CD4-positive, alpha-beta T cell (primary cell): ENCODE results near the gene LMF1. TPM values are rescaled to one million over a fixed set of nuclear protein-coding genes. Genes with fewer than 3 reads are reported as not detected.

ENCODE experiments used
- ATAC-seq: fragments of 200-7000 bp; cut with Tn5 transposase; one replicate; pipeline ENCODE4 v1.10.0; 2022; ENCODE audit warnings: mild to moderate bottlenecking; ENCODE audit not compliant: poor library complexity
- CTCF ChIA-PET: fragments of 350-600 bp; sonication (Branson Sonifier 250); formaldehyde crosslinking; loops from one replicate; lab custom pipeline; 2021; ENCODE audit warnings: antibody characterized with exemption, inconsistent platforms; lab: Charles Lee
- POLR2A ChIA-PET: fragments of 350-600 bp; sonication (Branson Sonifier 250); formaldehyde crosslinking; loops from one replicate; lab custom pipeline; 2021; ENCODE audit warnings: antibody characterized with exemption, inconsistent platforms; lab: Charles Lee
- DNase-seq, 14 experiments: peaks; one replicate each; pipeline ENCODE4 v3.0.0-alpha.2; 2013 to 2020; ENCODE audit warnings: mixed read lengths in 2 of 14
- H3K27ac ChIP-seq, 2 donors: one replicate each; pipeline versions ENCODE4 v1.5.1 to v1.7.0; 2013; ENCODE audit warnings: low read length in 2 of 2, low read depth in 1 of 2, mild to moderate bottlenecking in 1 of 2
- H3K27me3 ChIP-seq, 2 experiments: 1 replicate in 1 of 2; 2 replicates in 1 of 2; pipeline versions ENCODE4 v1.6.1 to v1.7.0; 2013; ENCODE audit warnings: low read length in 2 of 2, control low read depth in 1 of 2, mild to moderate bottlenecking in 1 of 2, moderate library complexity in 1 of 2; ENCODE audit not compliant: insufficient read depth in 2 of 2, control insufficient read depth in 1 of 2
- H3K36me3 ChIP-seq: one replicate; pipeline ENCODE4 v1.6.1; 2013; ENCODE audit warnings: low read length, control low read depth; ENCODE audit not compliant: insufficient read depth
- H3K4me1 ChIP-seq: one replicate; pipeline ENCODE4 v1.6.1; 2013; ENCODE audit warnings: low read length, control low read depth; ENCODE audit not compliant: insufficient read depth
- H3K4me3 ChIP-seq: one replicate; pipeline ENCODE4 v1.5.1; 2013; ENCODE audit warnings: mild to moderate bottlenecking, low read length, moderate library complexity
- H3K9me3 ChIP-seq, 2 experiments: 1 replicate in 1 of 2; 2 replicates in 1 of 2; pipeline versions ENCODE4 v1.6.1 to v1.7.0; 2013; ENCODE audit warnings: low read length in 2 of 2, mild to moderate bottlenecking in 2 of 2, control low read depth in 1 of 2, moderate library complexity in 1 of 2; ENCODE audit not compliant: control insufficient read depth in 1 of 2, insufficient read depth in 1 of 2
- H3K27ac Mint-ChIP-seq: one replicate; pipeline ENCODE4 v1.8.0; 2020; ENCODE audit warnings: mixed read lengths
- H3K27me3 Mint-ChIP-seq: one replicate; pipeline ENCODE4 v1.8.0; 2021; ENCODE audit warnings: mixed read lengths
- H3K36me3 Mint-ChIP-seq: one replicate; pipeline ENCODE4 v1.8.0; 2021; ENCODE audit warnings: low read depth, mixed read lengths
- H3K4me1 Mint-ChIP-seq: one replicate; pipeline ENCODE4 v1.8.0; 2021; ENCODE audit warnings: low read depth, mixed read lengths
- H3K4me3 Mint-ChIP-seq: one replicate; pipeline ENCODE4 v1.8.0; 2020; ENCODE audit warnings: mild to moderate bottlenecking, mixed read lengths
- H3K9me3 Mint-ChIP-seq: one replicate; pipeline ENCODE4 v1.8.0; 2020; ENCODE audit warnings: mixed read lengths
- intact Hi-C, 2 experiments: fragments of 100-400 bp; cut with DNase I in 1 of 2; cut with micrococcal nuclease in 1 of 2; formaldehyde crosslinking; loops; one replicate each; pipeline versions ENCODE4 v1.15.1 to v1.9.0; 2023 to 2025; cut with DNase I, micrococcal nuclease
- total RNA-seq, 174 experiments: library from RNA in 2 of 174; stranded (reverse) in 2 of 174; gene quantifications; one replicate each; pipeline ENCODE4 v1.2.3 and lab custom pipeline; 2021 to 2026
- TF ChIP-seq, protein P1 (sequence below): fragments of 200-600 bp; IDR thresholded peaks from one replicate; pipeline ENCODE4 v1.8.0; 2022; ENCODE audit warnings: antibody characterized with exemption, mild to moderate bottlenecking

The LMF1 gene
- total RNA-seq, 2 experiments from 2014 or later, result 26.8 to 27.6 TPM

GRCh38 chr16:870856-871561, 99.8 kb downstream of the LMF1 start:
- intact Hi-C loops, result no loop called here
- Mint-ChIP-seq H3K36me3 (peaks cover 8% of the 10 kb centered on the region), H3K4me3 (no peak overlapping the region), H3K27ac (no peak overlapping the region), H3K4me1 (no peaks in the 10 kb centered on the region), H3K27me3 (no peaks in the 10 kb centered on the region), H3K9me3 (no peaks in the 10 kb centered on the region)
- Histone ChIP-seq H3K27ac (no peak overlapping the region), H3K36me3 (peaks cover 43% of the 10 kb centered on the region), H3K4me1 (no peaks in the 10 kb centered on the region), H3K9me3 (no peaks in the 10 kb centered on the region), H3K4me3 (no peak overlapping the region), H3K27me3 (no peaks in the 10 kb centered on the region)
- ChIA-PET CTCF (no interaction called here), POLR2A (no interaction called here)
- DNase-seq, result no peak
- TF ChIP-seq, protein P1, sequence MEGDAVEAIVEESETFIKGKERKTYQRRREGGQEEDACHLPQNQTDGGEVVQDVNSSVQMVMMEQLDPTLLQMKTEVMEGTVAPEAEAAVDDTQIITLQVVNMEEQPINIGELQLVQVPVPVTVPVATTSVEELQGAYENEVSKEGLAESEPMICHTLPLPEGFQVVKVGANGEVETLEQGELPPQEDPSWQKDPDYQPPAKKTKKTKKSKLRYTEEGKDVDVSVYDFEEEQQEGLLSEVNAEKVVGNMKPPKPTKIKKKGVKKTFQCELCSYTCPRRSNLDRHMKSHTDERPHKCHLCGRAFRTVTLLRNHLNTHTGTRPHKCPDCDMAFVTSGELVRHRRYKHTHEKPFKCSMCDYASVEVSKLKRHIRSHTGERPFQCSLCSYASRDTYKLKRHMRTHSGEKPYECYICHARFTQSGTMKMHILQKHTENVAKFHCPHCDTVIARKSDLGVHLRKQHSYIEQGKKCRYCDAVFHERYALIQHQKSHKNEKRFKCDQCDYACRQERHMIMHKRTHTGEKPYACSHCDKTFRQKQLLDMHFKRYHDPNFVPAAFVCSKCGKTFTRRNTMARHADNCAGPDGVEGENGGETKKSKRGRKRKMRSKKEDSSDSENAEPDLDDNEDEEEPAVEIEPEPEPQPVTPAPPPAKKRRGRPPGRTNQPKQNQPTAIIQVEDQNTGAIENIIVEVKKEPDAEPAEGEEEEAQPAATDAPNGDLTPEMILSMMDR, result no peak
- ATAC-seq, result no peak

DNA sequence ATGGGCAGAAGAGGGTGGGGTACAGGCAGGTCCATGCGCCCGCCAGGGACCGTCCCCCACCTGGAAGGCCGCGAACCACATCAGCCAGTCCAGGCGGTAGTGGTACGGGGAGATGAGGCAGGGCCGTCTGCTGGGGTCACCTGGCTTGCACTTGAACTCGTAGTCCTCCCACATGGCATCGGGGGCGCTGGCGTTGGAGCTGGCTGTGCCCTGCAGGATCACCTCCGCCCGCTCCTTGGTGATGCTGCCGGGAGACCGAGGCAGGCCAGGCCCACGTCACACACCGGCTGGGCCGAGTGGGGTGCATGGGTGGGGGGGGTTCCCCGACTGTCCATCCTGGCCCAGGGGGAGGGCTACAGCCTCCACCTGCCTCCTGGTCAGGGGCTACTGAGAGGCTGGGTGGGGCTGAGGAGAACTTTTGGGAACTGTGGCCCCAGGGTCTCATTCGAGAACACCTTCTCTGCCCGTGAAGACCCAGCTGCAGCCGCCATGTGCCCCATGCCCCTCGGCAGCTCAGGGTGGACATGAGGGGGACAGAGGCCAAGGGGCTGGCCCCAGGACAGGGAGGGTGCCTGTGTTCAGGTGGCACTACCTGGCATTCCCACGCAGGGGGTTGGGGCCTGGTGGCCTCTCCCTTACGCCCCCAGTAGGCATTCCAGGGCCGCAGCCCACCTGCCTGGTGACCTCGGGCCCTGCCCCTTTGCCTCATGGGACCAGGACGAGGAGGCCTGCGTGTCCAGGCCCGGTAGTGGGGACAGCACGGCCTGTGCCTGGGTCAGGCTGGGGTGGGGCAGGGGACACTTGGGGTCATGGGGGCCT, 100.8 kb downstream of the LMF1 start:
- Histone ChIP-seq H3K9me3 (no peaks in the 10 kb centered on the region), H3K27me3 (no peaks in the 10 kb centered on the region), H3K36me3 (peaks cover 39% of the 10 kb centered on the region), H3K4me1 (no peaks in the 10 kb centered on the region), H3K4me3 (no peak overlapping the region), H3K27ac (no peak overlapping the region)
- H3K36me3 Mint-ChIP-seq, result peaks cover 15% of the 10 kb centered on the region
- H3K4me3 Mint-ChIP-seq, result no peak overlapping the region
- ChIA-PET CTCF (no interaction called here), POLR2A (no interaction called here)
- intact Hi-C loops, result no loop called here
- ATAC-seq, result no peak
- DNase-seq, result no peak
- H3K27me3 Mint-ChIP-seq, result no peaks in the 10 kb centered on the region
- no peak overlapping the region for H3K27ac Mint-ChIP-seq
- TF ChIP-seq, protein P1, result no peak
- no peaks in the 10 kb centered on the region for H3K4me1 Mint-ChIP-seq
- no peaks in the 10 kb centered on the region for H3K9me3 Mint-ChIP-seq

- intact Hi-C loops, result no loop called here
- H3K9me3 ChIP-seq, result no peaks in the 10 kb centered on the region
- ATAC-seq (no peak), DNase-seq (no peak)
- no peaks in the 10 kb centered on the region for H3K27me3 Mint-ChIP-seq
- ChIA-PET CTCF (no interaction called here), POLR2A (no interaction called here)
- H3K36me3 Mint-ChIP-seq, result peaks cover 19% of the 10 kb centered on the region
- H3K4me1 ChIP-seq, result no peaks in the 10 kb centered on the region
- no peak overlapping the region for H3K27ac Mint-ChIP-seq
- H3K4me3 ChIP-seq, result no peak overlapping the region
- no peak overlapping the region for H3K4me3 Mint-ChIP-seq
- H3K36me3 ChIP-seq, result peaks cover 37% of the 10 kb centered on the region
- H3K27me3 ChIP-seq, result no peaks in the 10 kb centered on the region
- H3K27ac ChIP-seq, result no peak overlapping the region
- H3K9me3 Mint-ChIP-seq, result peaks cover 2% of the 10 kb centered on the region
- H3K4me1 Mint-ChIP-seq, result no peaks in the 10 kb centered on the region
- TF ChIP-seq, protein P1, result no peak
Observed at GRCh38 chr16:868846-869822, 101.7 kb downstream of the LMF1 start.
